Right lobe of liver (tissue), 6 donors: Measurements from ENCODE around the gene NPEPL1. TPM values are rescaled to one million over a fixed set of nuclear protein-coding genes. Genes with fewer than 3 reads are reported as not detected.

Source experiments
- ATAC-seq, 4 donors: fragments of 200-7000 bp; cut with Tn5 transposase; one replicate each; pipeline ENCODE4 v1.9.1; 2020; ENCODE audit warnings: mild to moderate bottlenecking in 4 of 4, moderate library complexity in 4 of 4
- DNase-seq, 3 donors: peaks; one replicate each; pipeline ENCODE4 v3.0.0-alpha.2; 2020
- H3K27ac ChIP-seq, 3 donors: fragments of 200-600 bp; one replicate each; pipeline ENCODE4 v1.8.0; 2022
- H3K27me3 ChIP-seq, 2 donors: fragments of 200-600 bp; one replicate each; pipeline ENCODE4 v1.8.0; 2022
- H3K36me3 ChIP-seq, 4 donors: fragments of 200-600 bp; sonication (generic) in 1 of 4; one replicate each; pipeline versions ENCODE4 v1.5.1 to v1.8.0; 2017 to 2022; ENCODE audit warnings: control low read depth in 1 of 4
- H3K4me1 ChIP-seq, 4 donors: fragments of 200-600 bp; sonication (generic) in 1 of 4; one replicate each; pipeline versions ENCODE4 v1.5.1 to v1.8.0; 2017 to 2022; ENCODE audit warnings: control low read depth in 1 of 4
- H3K4me3 ChIP-seq, 3 donors: fragments of 200-600 bp; one replicate each; pipeline ENCODE4 v1.8.0; 2022
- H3K9me3 ChIP-seq, 4 donors: fragments of 200-600 bp; sonication (generic) in 1 of 4; one replicate each; pipeline versions ENCODE4 v1.5.1 to v1.8.0; 2017 to 2022; ENCODE audit warnings: control low read depth in 1 of 4
- POLR2A ChIP-seq: fragments of 450-650 bp; IDR thresholded peaks from one replicate; pipeline ENCODE4 v1.6.1; 2017; ENCODE audit warnings: antibody characterized with exemption, mild to moderate bottlenecking
- WGBS: methylation state at CpG from one replicate; pipeline ENCODE4 v1.1.6; 2018; ENCODE audit warnings: low coverage, low lambda C conversion rate; ENCODE audit not compliant: insufficient coverage; ENCODE audit errors: missing lambda C conversion rate; 5-methylcytosine and 5-hydroxymethylcytosine counted together
- intact Hi-C, 2 donors: fragments of 100-400 bp; cut with DNase I; formaldehyde crosslinking; loops; one replicate each; pipeline versions ENCODE4 v1.11.2 to v1.14.1; 2022
- total RNA-seq, 6 experiments: library from RNA; depleted of rRNA in 2 of 6; stranded (reverse); fragments of >200 nt in 2 of 6; fragmentation: NEBNext Ultra II Directional in 3 of 6; extraction: Animal tissue kit (Norgen Biotek cat#: 25700) in 3 of 6; gene quantifications; one replicate each; pipeline versions ENCODE4 v1.1.0 to v1.2.4, GENCODE V29; 2016 to 2023
- TF ChIP-seq, protein P1 (sequence below), 4 donors: fragments of 200-600 bp in 3 of 4; fragments of 450-650 bp in 1 of 4; IDR thresholded peaks; one replicate each; pipeline versions ENCODE4 v1.5.1 to v1.8.0; 2016 to 2022; ENCODE audit warnings: antibody characterized with exemption in 4 of 4, mild to moderate bottlenecking in 2 of 4
- donor health status: DM: no; HTN: yes; CAD: no.
- donor health status: DM: no; HTN: no; CAD: no.
- donor health status: DM: no; HTN: no; CAD: no.
- donor health status: DM: no; HTN: yes; CAD: no.
- donor health status: DM: no; HTN: yes; CAD: no.

Gene NPEPL1
- total RNA-seq, 6 experiments from 2014 or later = 7.7 to 13.9 (median 10.1) TPM

DNA sequence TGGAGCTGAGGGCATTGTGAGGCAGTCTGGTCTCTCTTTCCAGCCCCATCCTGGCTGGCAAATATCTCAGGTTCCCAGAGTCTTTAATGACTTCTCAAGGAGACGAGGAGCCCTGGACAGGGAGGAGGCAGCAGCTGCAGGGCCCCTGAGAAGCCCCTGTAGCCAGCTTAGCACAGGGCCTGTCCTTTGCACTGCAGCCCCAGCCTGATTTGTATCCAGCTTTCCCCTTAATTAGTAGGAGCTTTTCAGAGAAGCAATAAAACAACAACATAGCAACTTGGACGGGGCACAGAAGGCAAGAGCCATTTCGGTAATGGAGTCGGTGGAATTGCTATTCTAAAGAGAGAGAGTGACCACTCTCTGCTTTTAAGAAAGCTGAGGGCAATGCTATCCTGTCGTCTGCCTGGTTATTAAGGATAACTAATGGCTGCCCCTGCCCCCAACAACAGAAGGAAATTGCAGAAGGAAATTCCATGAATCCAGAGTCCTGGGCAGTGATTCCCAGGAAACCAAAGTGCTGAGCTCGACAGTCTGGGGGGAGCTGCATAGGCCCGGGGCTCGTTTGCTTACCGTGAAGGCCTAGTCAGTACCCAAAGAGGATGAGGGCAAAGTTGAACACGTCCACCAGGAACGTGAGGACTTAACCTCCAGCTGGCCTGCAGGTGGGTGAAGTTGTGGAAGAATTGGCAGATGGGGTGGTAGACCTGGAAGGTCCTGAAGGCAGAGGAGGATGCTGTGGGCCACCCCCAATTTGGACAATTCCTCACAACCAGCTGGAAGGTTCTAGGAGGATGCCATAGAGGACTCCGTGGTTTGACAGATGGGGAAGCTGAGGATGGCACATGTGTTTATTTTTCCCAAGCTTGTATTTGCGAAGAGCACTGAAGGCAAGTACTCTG is 50.3 kb downstream of the NPEPL1 start:
- Histone ChIP-seq H3K27me3 (no peaks in the 10 kb centered on the region), H3K36me3 (no peaks in the 10 kb centered on the region), H3K27ac (no peak overlapping the region), H3K4me3 (no peak overlapping the region), H3K9me3 (no peaks in the 10 kb centered on the region), H3K4me1 (no peaks in the 10 kb centered on the region)
- intact Hi-C loops = no loop called here
- TF ChIP-seq, protein P1, sequence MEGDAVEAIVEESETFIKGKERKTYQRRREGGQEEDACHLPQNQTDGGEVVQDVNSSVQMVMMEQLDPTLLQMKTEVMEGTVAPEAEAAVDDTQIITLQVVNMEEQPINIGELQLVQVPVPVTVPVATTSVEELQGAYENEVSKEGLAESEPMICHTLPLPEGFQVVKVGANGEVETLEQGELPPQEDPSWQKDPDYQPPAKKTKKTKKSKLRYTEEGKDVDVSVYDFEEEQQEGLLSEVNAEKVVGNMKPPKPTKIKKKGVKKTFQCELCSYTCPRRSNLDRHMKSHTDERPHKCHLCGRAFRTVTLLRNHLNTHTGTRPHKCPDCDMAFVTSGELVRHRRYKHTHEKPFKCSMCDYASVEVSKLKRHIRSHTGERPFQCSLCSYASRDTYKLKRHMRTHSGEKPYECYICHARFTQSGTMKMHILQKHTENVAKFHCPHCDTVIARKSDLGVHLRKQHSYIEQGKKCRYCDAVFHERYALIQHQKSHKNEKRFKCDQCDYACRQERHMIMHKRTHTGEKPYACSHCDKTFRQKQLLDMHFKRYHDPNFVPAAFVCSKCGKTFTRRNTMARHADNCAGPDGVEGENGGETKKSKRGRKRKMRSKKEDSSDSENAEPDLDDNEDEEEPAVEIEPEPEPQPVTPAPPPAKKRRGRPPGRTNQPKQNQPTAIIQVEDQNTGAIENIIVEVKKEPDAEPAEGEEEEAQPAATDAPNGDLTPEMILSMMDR (IDR thresholded peaks at IDR 0.05) = no peak
- no peak for TF ChIP-seq POLR2A
- 38% methylated on average over 5 of the region's 13 CpGs for WGBS
- DNase-seq (no peak), ATAC-seq (no peak)

GRCh38 chr20:58743929-58744534 is 51.4 kb downstream of the NPEPL1 start:
- ATAC-seq (no peak), DNase-seq (no peak)
- 47% methylated on average over 1 of the region's 1 CpG for WGBS
- H3K4me1 ChIP-seq = no peaks in the 10 kb centered on the region
- no peak overlapping the region for H3K4me3 ChIP-seq
- TF ChIP-seq, protein P1 (IDR thresholded peaks at IDR 0.05) = no peak
- TF ChIP-seq POLR2A = no peak
- H3K9me3 ChIP-seq = no peaks in the 10 kb centered on the region
- H3K36me3 ChIP-seq = no peaks in the 10 kb centered on the region
- H3K27me3 ChIP-seq = no peaks in the 10 kb centered on the region
- intact Hi-C loops = no loop called here
- H3K27ac ChIP-seq = no peak overlapping the region

GRCh38 chr20:58744836-58745235 is 52.2 kb downstream of the NPEPL1 start:
- TF ChIP-seq, protein P1 (IDR thresholded peaks at IDR 0.05) = no peak
- TF ChIP-seq POLR2A = no peak
- Histone ChIP-seq H3K9me3 (no peaks in the 10 kb centered on the region), H3K27ac (no peak overlapping the region), H3K27me3 (no peaks in the 10 kb centered on the region), H3K4me3 (no peak overlapping the region), H3K36me3 (no peaks in the 10 kb centered on the region), H3K4me1 (no peaks in the 10 kb centered on the region)
- intact Hi-C loops = no loop called here
- DNase-seq (no peak), ATAC-seq (no peak)
- WGBS = no CpG with 5 or more reads among the region's 1 CpG

DNA sequence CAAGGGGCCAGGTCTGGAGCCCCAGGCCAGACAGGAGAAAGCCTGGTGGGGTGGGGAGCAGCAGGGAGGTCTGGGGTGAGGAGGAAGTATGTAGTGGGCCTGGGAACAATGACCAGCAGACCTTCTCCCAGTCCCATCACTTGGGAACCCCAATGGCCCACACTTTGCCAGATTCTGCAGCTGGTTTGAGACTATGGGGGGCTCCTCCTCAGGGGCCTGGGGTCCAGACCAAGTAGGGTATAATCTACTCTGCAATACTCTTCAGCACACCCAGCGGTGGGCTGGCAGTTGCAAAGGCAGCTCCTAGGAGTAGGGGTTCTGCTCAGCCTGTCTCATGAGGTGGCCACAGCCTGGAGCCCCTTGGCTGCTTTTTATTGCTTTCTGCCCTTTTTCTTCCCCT is 52.8 kb downstream of the NPEPL1 start:
- Histone ChIP-seq H3K4me1 (no peaks in the 10 kb centered on the region), H3K4me3 (no peak overlapping the region), H3K36me3 (no peaks in the 10 kb centered on the region), H3K27me3 (no peaks in the 10 kb centered on the region), H3K27ac (no peak overlapping the region), H3K9me3 (no peaks in the 10 kb centered on the region)
- no peak for TF ChIP-seq POLR2A
- TF ChIP-seq, protein P1 (IDR thresholded peaks at IDR 0.05) = no peak
- no CpG with 5 or more reads among the region's 1 CpG for WGBS
- DNase-seq (no peak), ATAC-seq (no peak)
- intact Hi-C loops = no loop called here
